DOHH2 (cell line): ENCODE results near the gene MYEF2.

Experiments
- CTCF ChIP-seq: fragments of 200-600 bp; sonication (generic); IDR thresholded peaks from one replicate; pipeline ENCODE4 v1.5.1; 2014; ENCODE audit warnings: antibody characterized with exemption, mild to moderate bottlenecking, low read depth, low read length; ENCODE audit not compliant: poor library complexity, severe bottlenecking
- EZH2phosphoT487 ChIP-seq: fragments of 200-600 bp; sonication (generic); IDR thresholded peaks from 2 replicates; pipeline ENCODE4 v1.6.1; 2017; ENCODE audit warnings: borderline replicate concordance, mild to moderate bottlenecking, antibody characterized with exemption, low read length, moderate library complexity, mixed read lengths

- TF ChIP-seq CTCF (no peak), EZH2phosphoT487 (no peak)
Measured at GRCh38 chr15:48225771-48226170, 47.7 kb upstream of the MYEF2 start.
